H1 (cell line): ENCODE data around the gene PCNX4.

Source experiments
- POLR2AphosphoS5 ChIP-seq: IDR thresholded peaks from 2 replicates; pipeline ENCODE4 v1.6.1; 2011; ENCODE audit warnings: low read depth, low read length
- SP1 ChIP-seq: IDR thresholded peaks from 2 replicates; pipeline ENCODE4 v1.6.1; 2011; ENCODE audit warnings: low read depth, low read length
- ZNF274 ChIP-seq: IDR thresholded peaks from 2 replicates; pipeline ENCODE4 v1.7.0; 2012; ENCODE audit warnings: low read length, borderline replicate concordance; ENCODE audit errors: extremely low read depth
- TF ChIP-seq, protein P1 (sequence below): IDR thresholded peaks from 2 replicates; pipeline ENCODE4 v1.6.1; 2011; ENCODE audit warnings: low read depth, mild to moderate bottlenecking, low read length; ENCODE audit not compliant: insufficient read depth
- TF ChIP-seq, protein P2 (sequence below): IDR thresholded peaks from 2 replicates; pipeline ENCODE4 v1.6.1; 2012; ENCODE audit warnings: inconsistent platforms

DNA sequence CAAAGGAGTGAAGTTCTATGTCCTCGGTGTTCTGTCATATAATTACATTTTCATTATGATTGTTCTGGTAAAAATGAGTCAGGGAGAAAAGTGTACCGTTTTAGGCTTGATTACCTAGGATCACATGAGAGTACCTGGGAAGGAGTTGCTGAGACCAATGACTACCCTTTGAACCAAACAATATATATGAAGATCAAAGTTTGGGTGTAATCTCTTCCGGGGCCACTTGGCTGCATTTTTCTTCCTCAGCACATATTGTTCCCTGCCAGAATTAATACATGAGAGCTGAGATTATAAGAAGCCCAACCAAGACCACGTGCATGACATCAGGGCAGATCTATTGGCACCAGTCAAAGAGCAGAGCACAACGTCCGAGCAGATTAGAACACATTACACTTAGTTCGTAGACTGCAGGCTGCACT is 114.5 kb downstream of the PCNX4 start:
- TF ChIP-seq, protein P1, sequence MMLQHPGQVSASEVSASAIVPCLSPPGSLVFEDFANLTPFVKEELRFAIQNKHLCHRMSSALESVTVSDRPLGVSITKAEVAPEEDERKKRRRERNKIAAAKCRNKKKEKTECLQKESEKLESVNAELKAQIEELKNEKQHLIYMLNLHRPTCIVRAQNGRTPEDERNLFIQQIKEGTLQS = no peak
- TF ChIP-seq SP1 (no peak), ZNF274 (no peak), POLR2AphosphoS5 (no peak)
- TF ChIP-seq, protein P2, sequence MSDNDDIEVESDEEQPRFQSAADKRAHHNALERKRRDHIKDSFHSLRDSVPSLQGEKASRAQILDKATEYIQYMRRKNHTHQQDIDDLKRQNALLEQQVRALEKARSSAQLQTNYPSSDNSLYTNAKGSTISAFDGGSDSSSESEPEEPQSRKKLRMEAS = no peak
